Measurements from ENCODE around the gene RTP5. TPM values are rescaled to one million over a fixed set of nuclear protein-coding genes. Genes with fewer than 3 reads are reported as not detected.

RTP5 gene
- total and polyA plus RNA-seq, 2 of the 8 experiments (the other 6 are each of a cell fraction or from before 2014, with no cell fraction given) = not detected

- Histone ChIP-seq H2BK12ac (ENCODE audit: low read depth, low read length) (peak overlapping the region; percentile 60; the same call in 1 of the 2 replicates), H2BK15ac (ENCODE audit: low read length) (no peak overlapping the region), H3K4me2 (ENCODE audit: insufficient read depth in 1 of 2, low read depth in 2 of 2, low read length in 2 of 2) (peak overlapping the region; percentile 71 to 74), H3K9ac (replicated peaks in 1 of 4; ENCODE audit: extremely low read depth in 1 of 4, low read depth in 3 of 4, low read length in 3 of 4) (no peak overlapping the region), H3K27me3 (replicated peaks in 1 of 4; ENCODE audit: control insufficient read depth in 3 of 4, extremely low read depth in 1 of 4, insufficient read depth in 3 of 4, low read length in 3 of 4) (peaks cover 0 to 2% (median 0%) of the 10 kb centered on the region in 4 experiments; a peak in 2 of 7 replicates), H3K27ac (ENCODE audit: low read depth, low read length) (no peak overlapping the region), H4K91ac (replicated peaks; ENCODE audit: insufficient read length, low read length) (no peak overlapping the region), H2BK20ac (ENCODE audit: low read length) (no peak overlapping the region), H4K5ac (ENCODE audit: insufficient read length, low read depth, low read length) (no peak overlapping the region), H3K23me2 (ENCODE audit: low read depth, low read length) (peaks cover 8% of the 10 kb centered on the region; the same call in 1 of the 2 replicates), H3K23ac (ENCODE audit: insufficient read length) (no peak overlapping the region), H4K20me1 (replicated peaks in 1 of 2; ENCODE audit: control insufficient read depth in 1 of 2, insufficient read depth in 2 of 2, low read length in 2 of 2) (peaks cover 0 to 4% of the 10 kb centered on the region in 2 experiments), H2AK5ac (ENCODE audit: low read depth, low read length) (no peak overlapping the region), H3K4me1 (replicated peaks in 1 of 4; ENCODE audit: control insufficient read depth in 3 of 4, insufficient read depth in 4 of 4, low read length in 3 of 4) (peaks cover 0 to 21% (median 13%) of the 10 kb centered on the region in 4 experiments; a peak in 6 of 7 replicates), H3K36me3 (ENCODE audit: control insufficient read depth in 2 of 4, insufficient read depth in 4 of 4, low read length in 3 of 4) (no peaks in the 10 kb centered on the region; a peak in 1 of 8 replicates), H3K79me1 (ENCODE audit: low read depth, low read length) (no peaks in the 10 kb centered on the region; the same call in 1 of the 2 replicates), H2BK5ac (ENCODE audit: low read depth, low read length) (no peak overlapping the region), H3K79me2 (ENCODE audit: control insufficient read depth in 1 of 2, insufficient read depth in 2 of 2, low read length in 2 of 2) (no peaks in the 10 kb centered on the region), H3K9me3 (ENCODE audit: insufficient read depth in 2 of 2, low read depth in 1 of 2, low read length in 1 of 2) (no peaks in the 10 kb centered on the region), H2BK120ac (replicated peaks; ENCODE audit: low read depth, low read length) (no peak overlapping the region), H3K4ac (replicated peaks; ENCODE audit: insufficient read length, low read depth, low read length) (peak overlapping the region; percentile 53), H3K56ac (replicated peaks; ENCODE audit: insufficient read length, low read depth, low read length) (no peak overlapping the region), H3K14ac (ENCODE audit: insufficient read length) (no peak overlapping the region), H4K8ac (ENCODE audit: extremely low read depth, insufficient read depth, low read length) (0 out of 2 replicates have a peak overlapping the region, but pooled peaks have one; percentile 41), H3K18ac (ENCODE audit: extremely low read depth, low read length) (no peak overlapping the region; the same call in 1 of the 2 replicates), H3K4me3 (ENCODE audit: extremely low read depth in 1 of 4, insufficient read depth in 2 of 4, low read depth in 3 of 4, low read length in 4 of 4) (peak overlapping the region in 3 of 4 experiments; percentile 0 to 52 (median 38); a peak in 7 of 8 replicates), H2AFZ (ENCODE audit: low read length) (no peak overlapping the region)
- ChIA-PET POLR2A (ENCODE audit: partially characterized antibody) (no interaction called here), CTCF (ENCODE audit: partially characterized antibody) (interaction anchor here (0.6 kb wide), 1 partner anchor 92 kb away, joined by 3 read pairs; no protein-coding TSS in a partner anchor)
- TF ChIP-seq CHD1 (IDR thresholded peaks at IDR 0.05; ENCODE audit: low read depth, low read length) = no peak
- WGBS, 2 experiments (ENCODE audit: extremely low coverage in 1 of 2, insufficient coverage in 1 of 2, insufficient read length in 1 of 2, insufficient replicate concordance in 2 of 2, low coverage in 1 of 2, low lambda C conversion rate in 2 of 2, missing lambda C conversion rate in 1 of 2) = 42% methylated on average over 31 of the region's 48 CpGs; no CpG with 5 or more reads in 1 of the 2 experiments
- no peak for FAIRE-seq
- DNase-seq (ENCODE audit: low read depth in 1 of 2, low spot score in 2 of 2) = peak in 1 of 2 experiments; percentile 61
Observed at GRCh38 chr2:241902357-241902991, 32.9 kb downstream of the RTP5 start.
